ENCODE results near the gene ZBTB39.
"Not testable (repeated sequence)": the region's sequence is repeated elsewhere in the genome, so short reads cannot be mapped to it uniquely, and the experiment has no call there.

ZBTB39 gene

GRCh38 chr12:56980941-56981530, 25.3 kb downstream of the ZBTB39 start:
- no peak for DNase-seq (ENCODE audit: low read depth in 4 of 4, low spot score in 1 of 4)

- DNase-seq (ENCODE audit: low read depth in 4 of 4, low spot score in 1 of 4) = no peak
Observed at GRCh38 chr12:56980268-56980667, 26.1 kb downstream of the ZBTB39 start.

GRCh38 chr12:56979628-56980027, 26.7 kb downstream of the ZBTB39 start:
- DNase-seq (ENCODE audit: low read depth in 4 of 4, low spot score in 1 of 4) = no peak

- DNase-seq (ENCODE audit: low read depth in 4 of 4, low spot score in 1 of 4) = no peak
Observed at GRCh38 chr12:56978397-56979138, 27.8 kb downstream of the ZBTB39 start.

DNA sequence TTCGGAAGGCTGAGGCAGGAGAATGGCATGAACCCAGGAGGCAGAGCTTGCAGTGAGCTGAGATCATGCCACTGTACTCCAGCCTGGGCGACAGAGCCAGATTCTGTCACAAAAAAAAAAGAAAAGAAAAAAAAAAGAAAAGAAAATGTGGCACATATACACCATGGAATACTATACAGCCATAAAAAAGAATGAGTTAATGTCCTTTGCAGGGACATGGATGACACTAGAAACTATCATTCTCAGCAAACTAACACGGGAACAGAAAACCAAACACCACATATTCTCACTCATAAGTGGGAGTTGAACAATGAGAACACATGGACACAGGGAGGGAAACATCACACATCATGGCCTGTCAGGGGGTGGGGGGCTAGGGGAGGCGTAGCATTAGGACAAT, 29.0 kb downstream of the ZBTB39 start:
- not testable (repeated sequence) for DNase-seq (ENCODE audit: low read depth in 4 of 4, low spot score in 1 of 4)

- not testable (repeated sequence) for DNase-seq (ENCODE audit: low read depth in 4 of 4, low spot score in 1 of 4)
Observed at GRCh38 chr12:56974224-56974623, 32.1 kb downstream of the ZBTB39 start.

DNA sequence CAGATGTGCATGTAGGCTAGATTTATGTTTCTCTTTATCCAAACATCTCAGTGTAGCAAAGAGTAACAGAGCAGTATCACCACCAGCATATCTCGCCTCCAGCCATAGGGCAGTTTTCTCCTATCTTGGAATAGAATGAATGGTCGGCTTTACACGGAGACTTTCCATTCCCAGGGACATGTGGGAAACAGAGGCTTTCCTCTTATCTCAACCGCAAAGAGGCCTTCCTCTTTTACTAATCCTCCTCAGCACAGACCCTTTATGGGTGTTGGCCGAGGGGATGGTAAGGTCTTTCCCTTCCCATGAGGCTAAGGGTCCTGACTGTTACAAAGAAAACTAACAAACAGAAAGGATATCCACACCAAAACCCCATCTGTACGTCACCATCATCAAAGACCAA, 37.4 kb downstream of the ZBTB39 start:
- not testable (repeated sequence) for DNase-seq (ENCODE audit: low read depth in 4 of 4, low spot score in 1 of 4)

- not testable (repeated sequence) for DNase-seq (ENCODE audit: low read depth in 4 of 4, low spot score in 1 of 4)
Observed at GRCh38 chr12:56965997-56966642, 40.2 kb downstream of the ZBTB39 start.

- not testable (repeated sequence) for DNase-seq (ENCODE audit: low read depth in 4 of 4, low spot score in 1 of 4)
Observed at GRCh38 chr12:56965124-56965523, 41.2 kb downstream of the ZBTB39 start.

- not testable (repeated sequence) for DNase-seq (ENCODE audit: low read depth in 4 of 4, low spot score in 1 of 4)
Observed at GRCh38 chr12:56963557-56963956, 42.8 kb downstream of the ZBTB39 start.

DNA sequence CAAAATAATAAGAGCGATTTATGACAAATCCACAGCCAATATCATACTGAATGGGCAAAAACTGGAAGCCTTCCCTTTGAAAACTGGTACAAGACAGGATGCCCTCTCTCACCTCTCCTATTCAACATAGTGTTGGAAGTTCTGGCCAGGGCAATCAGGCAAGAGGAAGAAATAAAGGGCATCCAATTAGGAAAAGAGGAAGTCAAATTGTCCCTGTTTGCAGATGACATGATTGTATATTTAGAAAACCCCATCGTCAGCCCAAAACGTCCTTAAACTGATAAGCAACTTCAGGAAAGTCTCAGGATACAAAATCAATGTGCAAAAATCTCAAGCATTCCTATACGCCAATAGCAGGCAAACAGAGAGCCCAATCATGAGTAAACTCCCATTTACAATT, 44.1 kb downstream of the ZBTB39 start:
- not testable (repeated sequence) for DNase-seq (ENCODE audit: low read depth in 4 of 4, low spot score in 1 of 4)

DNA sequence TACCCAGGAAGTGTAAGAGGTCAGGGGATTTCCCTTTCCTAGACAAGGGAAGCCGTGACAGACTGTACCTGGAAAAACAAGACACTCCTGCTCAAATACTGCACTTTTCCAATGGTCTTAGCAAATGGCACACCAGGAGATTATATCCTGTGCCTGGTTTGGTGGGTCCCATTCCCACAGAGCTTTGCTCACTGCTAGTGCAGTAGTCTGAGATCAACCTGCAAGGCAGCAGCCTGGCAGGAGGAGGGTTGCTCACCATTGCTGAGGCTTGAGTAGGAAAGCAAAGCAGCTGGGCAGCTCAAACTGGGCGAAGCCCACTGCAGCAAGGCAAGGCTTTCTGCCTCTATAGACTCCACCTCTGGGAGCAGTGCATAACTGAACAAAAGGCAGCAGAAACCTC, 47.9 kb downstream of the ZBTB39 start:
- DNase-seq (ENCODE audit: low read depth in 4 of 4, low spot score in 1 of 4) = no peak

DNA sequence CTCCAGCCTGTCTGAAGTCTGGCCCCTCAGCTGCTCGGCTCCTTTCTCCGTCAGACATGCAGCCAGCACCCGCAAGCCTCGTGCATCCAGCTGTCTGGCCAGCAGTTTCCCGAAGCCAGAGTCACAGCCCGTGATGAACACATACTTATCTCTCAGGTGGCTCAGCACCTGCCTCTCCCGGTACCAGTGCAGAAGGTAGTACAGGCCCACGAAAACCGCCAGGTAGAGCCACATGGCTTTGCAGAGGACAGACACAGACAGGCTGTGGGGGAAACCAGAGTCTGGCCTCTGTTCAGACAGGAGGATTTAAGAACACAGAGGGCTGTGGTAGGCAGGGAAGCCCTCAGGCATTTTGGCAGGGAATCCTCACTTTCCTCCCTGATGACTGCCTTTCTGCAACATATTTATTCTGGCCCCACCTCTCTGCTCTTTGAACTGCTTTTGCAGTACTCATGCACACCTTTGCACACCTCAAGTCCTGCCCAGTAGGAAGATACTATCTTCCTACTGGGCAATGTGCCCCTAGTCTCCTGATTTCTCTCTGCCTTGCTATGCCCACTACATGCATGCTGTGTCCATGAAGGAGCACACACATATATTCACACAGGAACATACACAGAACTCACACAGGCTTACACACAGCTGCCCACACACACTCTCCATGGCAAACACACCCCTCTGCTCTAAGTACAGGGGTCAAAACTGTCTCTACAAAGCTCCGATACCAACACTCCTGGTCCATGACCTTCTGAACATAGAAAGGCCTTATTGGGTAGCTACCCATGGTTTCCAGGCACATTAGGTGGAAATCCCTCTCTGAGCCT, 48.9 kb downstream of the ZBTB39 start, which contains the start of gene RDH16:
Gene RDH16 (minus strand): TSS at position 380 of the 824 bp plus-strand sequence. CDS start 146 bp downstream, at position 234.
- no peak for DNase-seq (ENCODE audit: low read depth in 4 of 4, low spot score in 1 of 4)

DNA sequence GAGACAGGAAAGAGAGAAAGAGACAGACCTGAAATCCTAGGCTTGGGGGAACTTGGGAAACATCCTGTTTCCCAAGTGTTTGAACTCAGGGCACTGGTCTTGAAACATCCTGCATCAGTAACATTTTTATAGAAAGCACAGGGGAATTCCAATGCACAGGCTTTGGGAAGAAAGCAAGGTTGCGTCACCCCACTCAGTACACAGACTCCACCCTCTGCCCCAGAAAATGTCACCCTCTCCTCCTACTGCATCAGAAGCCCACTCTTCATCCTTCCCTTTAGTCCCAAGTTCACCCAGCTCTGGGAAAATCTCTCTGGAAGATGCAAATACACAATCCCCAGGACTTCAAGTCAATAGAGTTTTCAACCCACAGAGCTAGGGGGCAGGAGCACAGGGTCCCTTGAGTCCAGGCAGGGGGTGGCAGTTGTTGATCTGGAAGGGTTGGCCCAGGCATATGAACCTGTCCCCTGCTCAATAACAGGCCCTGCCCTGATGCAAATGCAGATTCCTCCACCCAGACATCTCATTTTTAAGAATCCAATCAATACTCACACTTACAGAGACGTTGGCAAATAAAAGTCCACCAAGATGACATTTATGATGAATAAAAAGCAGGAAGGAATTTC, 50.6 kb downstream of the ZBTB39 start:
- DNase-seq (ENCODE audit: low read depth in 4 of 4, low spot score in 1 of 4) = no peak

DNA sequence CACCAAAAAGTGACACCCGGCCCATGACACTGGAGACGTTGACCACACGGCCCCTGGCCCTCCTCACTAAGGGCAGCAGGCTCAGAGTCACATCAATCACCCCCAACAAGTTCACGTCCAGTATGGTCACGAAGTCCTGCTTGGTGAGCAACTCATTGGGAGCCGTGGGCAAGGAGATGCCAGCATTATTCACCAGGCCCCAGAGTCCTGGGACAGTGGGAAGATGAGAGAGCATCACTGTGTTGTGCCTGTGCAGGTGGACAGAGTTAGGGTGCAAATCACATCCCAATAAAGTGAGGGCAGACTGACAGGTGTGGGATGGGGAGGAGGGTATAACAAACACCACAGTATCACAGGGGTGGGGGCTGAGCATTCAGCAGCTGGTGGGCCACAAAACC, 51.4 kb downstream of the ZBTB39 start:
- DNase-seq (ENCODE audit: low read depth in 4 of 4, low spot score in 1 of 4) = no peak

DNA sequence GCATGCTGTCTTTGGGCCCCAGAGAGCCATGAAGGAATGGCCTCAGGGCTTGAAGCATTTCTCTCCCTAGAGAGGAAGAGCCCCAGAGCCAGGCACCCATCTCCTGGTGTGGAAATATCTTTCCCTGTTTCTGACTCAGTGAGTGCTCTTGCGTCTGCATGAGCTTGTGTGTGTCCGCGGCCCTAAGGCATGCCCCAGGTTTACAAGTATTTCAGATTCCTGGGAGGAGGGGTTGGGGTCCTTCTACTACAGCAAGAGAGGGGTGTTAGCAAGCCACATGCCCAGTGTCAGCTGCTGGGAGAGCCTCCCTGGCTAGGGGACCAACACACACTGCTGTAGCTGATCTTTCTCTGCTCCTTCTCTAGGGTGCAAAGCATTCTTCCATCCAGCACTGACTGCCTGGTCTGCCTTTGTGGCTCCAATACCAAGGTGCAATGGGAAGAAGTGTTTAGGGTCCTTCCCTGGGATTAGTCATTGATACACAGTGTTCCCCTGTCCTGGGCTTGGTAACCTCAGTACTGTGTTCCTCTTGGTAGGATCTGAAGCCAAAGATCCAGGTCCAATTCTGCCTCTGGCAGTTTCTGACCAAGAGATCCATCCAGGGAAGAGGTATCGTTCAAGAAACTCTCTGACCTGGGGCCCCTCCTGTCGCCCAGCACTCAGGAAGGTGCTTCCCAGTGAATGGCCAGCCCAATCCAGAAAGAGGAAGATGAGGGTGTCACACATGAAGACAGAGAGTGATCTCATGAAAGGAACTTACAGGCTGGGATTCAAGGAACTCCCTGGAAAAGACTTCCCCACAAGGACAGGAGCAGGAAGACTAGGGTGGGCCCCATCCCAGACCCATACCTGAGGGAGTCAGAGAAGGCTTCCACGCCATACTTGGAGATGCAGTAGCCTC, 52.0 kb downstream of the ZBTB39 start:
- no peak for DNase-seq (ENCODE audit: low read depth in 4 of 4, low spot score in 1 of 4)

DNA sequence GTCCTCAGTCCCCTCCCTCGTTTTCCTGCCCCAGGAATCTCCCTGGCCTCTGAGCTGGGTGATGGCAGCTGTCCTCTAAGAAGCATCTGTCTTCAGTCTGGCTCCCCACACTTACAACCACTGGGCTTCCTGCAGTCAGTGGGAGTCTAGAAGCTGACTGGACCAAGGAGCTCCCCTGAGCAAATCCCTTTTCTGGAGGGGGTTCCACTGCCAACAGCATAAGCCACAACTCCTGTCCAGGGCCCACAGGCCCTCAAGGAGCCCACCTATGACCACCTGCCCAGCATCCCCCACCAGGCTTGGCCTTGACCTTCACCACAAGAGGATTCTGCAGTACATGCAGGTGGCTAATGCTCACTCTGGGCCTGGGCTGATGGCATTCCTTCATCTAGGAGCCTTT, 53.0 kb downstream of the ZBTB39 start:
- DNase-seq (ENCODE audit: low read depth in 4 of 4, low spot score in 1 of 4) = no peak

DNA sequence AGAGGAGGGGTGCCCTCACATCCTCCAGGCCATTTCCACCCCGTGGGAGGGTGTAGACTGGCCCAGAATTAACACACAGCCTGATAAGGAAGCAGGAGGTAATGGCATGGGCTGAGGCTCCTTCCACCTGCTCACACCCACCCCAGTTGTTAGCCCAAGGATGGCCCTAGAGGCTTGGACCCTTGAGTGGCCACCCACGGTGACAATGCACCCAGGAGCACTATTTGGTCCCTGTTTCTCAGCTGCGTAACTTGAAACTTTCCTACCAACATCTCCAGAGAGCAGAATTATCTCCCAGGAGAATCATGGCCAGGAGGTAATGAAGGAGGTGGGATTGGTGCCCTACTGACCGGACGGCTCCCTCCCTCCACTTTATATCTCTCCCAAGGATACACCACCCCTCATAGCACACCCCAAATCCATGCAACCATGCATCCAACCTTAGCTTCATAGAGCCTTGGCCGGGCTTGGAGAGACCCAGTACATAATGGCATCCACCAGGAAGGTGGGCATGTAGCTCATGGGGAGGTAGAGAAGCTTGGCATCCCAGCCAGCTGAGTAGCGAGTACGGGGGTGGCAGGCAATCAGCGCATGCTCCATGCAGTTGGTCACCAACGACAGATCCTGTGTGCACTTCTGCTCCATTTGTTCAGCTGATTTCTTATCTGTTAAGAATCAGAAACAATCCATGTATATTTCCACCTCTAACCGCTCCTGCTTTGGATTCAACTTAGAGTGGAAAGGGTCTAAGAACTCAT, 54.6 kb downstream of the ZBTB39 start:
- no peak for DNase-seq (ENCODE audit: low read depth in 4 of 4, low spot score in 1 of 4)

DNA sequence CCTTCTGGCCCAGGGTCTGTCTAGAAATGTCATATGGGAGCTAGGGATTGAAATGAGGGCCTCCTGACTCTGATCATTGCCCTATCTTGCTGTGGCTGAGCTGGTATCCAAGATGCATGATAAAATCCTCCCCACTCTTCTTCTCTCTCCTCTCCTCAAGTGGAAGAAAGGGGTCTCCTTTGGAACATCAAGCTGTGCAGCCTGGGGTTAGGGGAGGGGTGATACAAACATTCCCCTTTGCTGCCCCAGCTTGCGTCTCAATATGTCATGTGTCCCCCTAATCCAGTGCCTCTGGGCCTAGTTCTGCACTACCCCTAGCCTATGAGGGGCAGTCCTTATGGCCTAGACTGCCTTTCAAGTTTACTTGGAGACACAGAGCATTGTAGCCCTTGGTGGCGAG, 57.5 kb downstream of the ZBTB39 start:
- DNase-seq (ENCODE audit: low read depth in 4 of 4, low spot score in 1 of 4) = no peak

Measured in stimulated activated CD4-positive, alpha-beta T cell treated with anti-CD3 and anti-CD28 coated beads, Interleukin-1b, Interleukin-23, amount 100 ng/mL, for 24 hours (primary cell).